Measurements from ENCODE around the gene RRP9.
"Not testable (repeated sequence)": the region's sequence is repeated elsewhere in the genome, so short reads cannot be mapped to it uniquely, and the experiment has no call there.

Gene RRP9

DNA sequence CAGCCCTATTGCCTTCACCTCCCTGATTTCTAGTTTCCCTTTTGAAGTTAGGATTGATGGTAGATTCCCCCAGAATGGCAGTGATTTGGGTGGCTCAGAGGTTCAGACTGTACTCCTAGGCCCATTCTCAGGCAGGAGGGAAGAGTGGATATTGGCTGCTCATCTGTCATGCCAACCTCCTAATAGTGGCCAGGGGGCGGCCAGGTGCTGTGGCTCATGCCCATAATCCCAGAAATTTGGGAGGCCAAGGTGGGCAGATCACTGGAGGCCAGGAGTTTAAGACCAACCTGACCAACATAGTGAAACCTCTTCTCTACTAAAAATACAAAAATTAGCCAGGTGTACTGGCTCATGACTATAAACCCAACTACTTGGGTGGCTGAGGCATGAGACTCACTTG lies 11.3 kb downstream of the RRP9 start:
- Histone ChIP-seq H3K27me3 (ENCODE audit: insufficient read depth, poor library complexity, severe bottlenecking) (no peaks in the 10 kb centered on the region), H3K27ac (replicated peaks) (no peak overlapping the region), H3K4me3 (replicated peaks; ENCODE audit: insufficient read depth, low read length) (no peak overlapping the region)
- TF ChIP-seq, protein P1, sequence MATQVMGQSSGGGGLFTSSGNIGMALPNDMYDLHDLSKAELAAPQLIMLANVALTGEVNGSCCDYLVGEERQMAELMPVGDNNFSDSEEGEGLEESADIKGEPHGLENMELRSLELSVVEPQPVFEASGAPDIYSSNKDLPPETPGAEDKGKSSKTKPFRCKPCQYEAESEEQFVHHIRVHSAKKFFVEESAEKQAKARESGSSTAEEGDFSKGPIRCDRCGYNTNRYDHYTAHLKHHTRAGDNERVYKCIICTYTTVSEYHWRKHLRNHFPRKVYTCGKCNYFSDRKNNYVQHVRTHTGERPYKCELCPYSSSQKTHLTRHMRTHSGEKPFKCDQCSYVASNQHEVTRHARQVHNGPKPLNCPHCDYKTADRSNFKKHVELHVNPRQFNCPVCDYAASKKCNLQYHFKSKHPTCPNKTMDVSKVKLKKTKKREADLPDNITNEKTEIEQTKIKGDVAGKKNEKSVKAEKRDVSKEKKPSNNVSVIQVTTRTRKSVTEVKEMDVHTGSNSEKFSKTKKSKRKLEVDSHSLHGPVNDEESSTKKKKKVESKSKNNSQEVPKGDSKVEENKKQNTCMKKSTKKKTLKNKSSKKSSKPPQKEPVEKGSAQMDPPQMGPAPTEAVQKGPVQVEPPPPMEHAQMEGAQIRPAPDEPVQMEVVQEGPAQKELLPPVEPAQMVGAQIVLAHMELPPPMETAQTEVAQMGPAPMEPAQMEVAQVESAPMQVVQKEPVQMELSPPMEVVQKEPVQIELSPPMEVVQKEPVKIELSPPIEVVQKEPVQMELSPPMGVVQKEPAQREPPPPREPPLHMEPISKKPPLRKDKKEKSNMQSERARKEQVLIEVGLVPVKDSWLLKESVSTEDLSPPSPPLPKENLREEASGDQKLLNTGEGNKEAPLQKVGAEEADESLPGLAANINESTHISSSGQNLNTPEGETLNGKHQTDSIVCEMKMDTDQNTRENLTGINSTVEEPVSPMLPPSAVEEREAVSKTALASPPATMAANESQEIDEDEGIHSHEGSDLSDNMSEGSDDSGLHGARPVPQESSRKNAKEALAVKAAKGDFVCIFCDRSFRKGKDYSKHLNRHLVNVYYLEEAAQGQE (IDR thresholded peaks at IDR 0.05; ENCODE audit: insufficient replicate concordance, low read depth), result no peak
- no peak for TF ChIP-seq SPI1 (IDR thresholded peaks at IDR 0.05; ENCODE audit: borderline replicate concordance, low read depth)
- TF ChIP-seq, protein P2, sequence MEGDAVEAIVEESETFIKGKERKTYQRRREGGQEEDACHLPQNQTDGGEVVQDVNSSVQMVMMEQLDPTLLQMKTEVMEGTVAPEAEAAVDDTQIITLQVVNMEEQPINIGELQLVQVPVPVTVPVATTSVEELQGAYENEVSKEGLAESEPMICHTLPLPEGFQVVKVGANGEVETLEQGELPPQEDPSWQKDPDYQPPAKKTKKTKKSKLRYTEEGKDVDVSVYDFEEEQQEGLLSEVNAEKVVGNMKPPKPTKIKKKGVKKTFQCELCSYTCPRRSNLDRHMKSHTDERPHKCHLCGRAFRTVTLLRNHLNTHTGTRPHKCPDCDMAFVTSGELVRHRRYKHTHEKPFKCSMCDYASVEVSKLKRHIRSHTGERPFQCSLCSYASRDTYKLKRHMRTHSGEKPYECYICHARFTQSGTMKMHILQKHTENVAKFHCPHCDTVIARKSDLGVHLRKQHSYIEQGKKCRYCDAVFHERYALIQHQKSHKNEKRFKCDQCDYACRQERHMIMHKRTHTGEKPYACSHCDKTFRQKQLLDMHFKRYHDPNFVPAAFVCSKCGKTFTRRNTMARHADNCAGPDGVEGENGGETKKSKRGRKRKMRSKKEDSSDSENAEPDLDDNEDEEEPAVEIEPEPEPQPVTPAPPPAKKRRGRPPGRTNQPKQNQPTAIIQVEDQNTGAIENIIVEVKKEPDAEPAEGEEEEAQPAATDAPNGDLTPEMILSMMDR (IDR thresholded peaks at IDR 0.05; ENCODE audit: insufficient read depth, low read length), result no peak
- TF ChIP-seq GABPA (IDR thresholded peaks at IDR 0.05; ENCODE audit: low read depth), result no peak
- TF ChIP-seq POLR2AphosphoS5 (IDR thresholded peaks at IDR 0.05; ENCODE audit: low read depth), result no peak
- DNase-seq (ENCODE audit: low read depth in 1 of 2, low spot score in 1 of 2), result no peak

DNA sequence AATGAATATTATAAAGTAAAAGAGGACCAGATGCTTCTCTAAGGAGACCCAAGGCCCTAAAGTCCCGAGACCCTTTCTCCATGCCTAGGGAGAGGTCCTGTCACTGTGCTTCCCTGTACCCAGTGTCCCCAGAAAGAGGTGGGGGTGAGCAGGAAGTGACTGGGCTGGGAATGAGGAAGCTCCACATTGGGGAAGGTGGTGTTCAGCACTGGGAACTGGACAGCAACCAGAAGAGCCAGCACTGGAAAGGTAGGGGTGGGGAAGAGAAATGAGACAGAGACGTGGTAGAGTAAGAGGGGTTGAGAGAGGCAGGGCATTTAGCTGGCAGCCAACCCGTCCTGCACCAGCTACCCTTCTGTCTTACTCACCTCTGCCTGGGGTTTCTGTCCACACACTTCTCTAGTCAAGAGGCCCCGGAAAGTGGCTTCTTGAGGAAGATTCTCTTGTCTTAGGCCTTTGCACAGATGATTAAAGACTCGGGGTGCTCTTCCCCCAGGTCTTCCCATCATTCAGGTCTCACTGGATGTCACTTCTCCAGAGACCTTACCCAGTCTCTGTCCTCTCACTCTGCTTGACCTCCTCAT lies 12.2 kb downstream of the RRP9 start:
- no peak for TF ChIP-seq POLR2AphosphoS5 (IDR thresholded peaks at IDR 0.05; ENCODE audit: low read depth)
- TF ChIP-seq, protein P1 (IDR thresholded peaks at IDR 0.05; ENCODE audit: insufficient replicate concordance, low read depth), result peak; percentile 99
- TF ChIP-seq SPI1 (IDR thresholded peaks at IDR 0.05; ENCODE audit: borderline replicate concordance, low read depth), result peak; percentile 32; the same call in 1 of the 2 replicates
- TF ChIP-seq, protein P2 (IDR thresholded peaks at IDR 0.05; ENCODE audit: insufficient read depth, low read length), result no peak
- TF ChIP-seq GABPA (IDR thresholded peaks at IDR 0.05; ENCODE audit: low read depth), result no peak
- DNase-seq (ENCODE audit: low read depth in 1 of 2, low spot score in 1 of 2), result peak; percentile 24 to 58
- H3K27ac ChIP-seq (replicated peaks), result no peak overlapping the region

DNA sequence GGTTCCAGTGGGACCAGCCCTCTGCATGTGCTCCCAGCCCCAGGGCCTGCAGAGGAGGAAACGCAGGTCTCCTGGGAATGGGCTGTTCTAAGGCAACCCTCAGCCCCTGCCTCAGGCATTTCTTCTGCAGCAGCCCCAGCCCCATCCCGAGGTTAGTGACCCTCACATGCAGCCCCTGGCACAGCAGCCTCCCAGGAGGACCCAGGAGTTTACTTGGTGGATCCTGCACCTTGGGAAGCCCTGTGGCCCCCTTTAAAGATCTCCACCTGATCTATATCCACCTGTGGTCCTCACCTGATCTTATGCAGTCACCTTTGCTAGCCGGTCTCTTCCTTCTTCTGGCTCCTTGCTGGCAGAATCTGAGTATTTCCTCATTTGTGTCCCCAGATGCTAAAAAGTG lies 12.7 kb downstream of the RRP9 start:
- not testable (repeated sequence) for H3K27ac ChIP-seq (replicated peaks); DNase-seq (ENCODE audit: low read depth in 1 of 2, low spot score in 1 of 2); H3K27me3 ChIP-seq (ENCODE audit: insufficient read depth, poor library complexity, severe bottlenecking); H3K4me3 ChIP-seq (replicated peaks; ENCODE audit: insufficient read depth, low read length)

More for the DNA sequence above, 12.2 kb downstream of the RRP9 start:
- Histone ChIP-seq H3K4me3 (replicated peaks; ENCODE audit: insufficient read depth, low read length) (no peak overlapping the region), H3K27me3 (ENCODE audit: insufficient read depth, poor library complexity, severe bottlenecking) (no peaks in the 10 kb centered on the region)

DNA sequence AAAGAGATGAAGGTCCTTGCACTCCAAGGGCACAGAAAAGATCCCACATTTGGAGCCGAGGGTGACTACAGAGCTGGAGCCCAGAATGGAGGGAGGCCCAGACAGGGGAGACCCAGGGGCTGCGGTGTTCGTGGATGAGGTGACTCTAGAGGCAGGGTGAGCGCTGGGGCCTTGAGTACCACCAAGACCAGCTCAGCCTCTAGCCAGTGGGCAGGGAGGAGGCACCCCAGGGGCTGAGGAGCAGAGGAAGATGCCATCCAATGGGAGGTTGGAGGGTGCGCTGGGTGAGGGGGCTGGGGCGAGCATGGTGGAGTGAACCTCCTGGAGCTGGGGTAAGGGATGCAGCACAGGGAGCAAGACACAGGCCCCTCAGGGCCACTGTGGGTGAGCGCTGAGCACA lies 13.3 kb downstream of the RRP9 start:
- TF ChIP-seq, protein P2 (IDR thresholded peaks at IDR 0.05; ENCODE audit: insufficient read depth, low read length), result no peak
- TF ChIP-seq POLR2AphosphoS5 (IDR thresholded peaks at IDR 0.05; ENCODE audit: low read depth) (no peak), GABPA (IDR thresholded peaks at IDR 0.05; ENCODE audit: low read depth) (no peak)

More for the DNA sequence above, 13.3 kb downstream of the RRP9 start:
- no peak overlapping the region for H3K27ac ChIP-seq (replicated peaks)
- no peak overlapping the region for H3K4me3 ChIP-seq (replicated peaks; ENCODE audit: insufficient read depth, low read length)
- H3K27me3 ChIP-seq (ENCODE audit: insufficient read depth, poor library complexity, severe bottlenecking), result no peaks in the 10 kb centered on the region
- DNase-seq (ENCODE audit: low read depth in 1 of 2, low spot score in 1 of 2), result no peak
